AG04450 (cell line): ENCODE data around the gene ALS2CL. TPM values are rescaled to one million over a fixed set of nuclear protein-coding genes. Genes with fewer than 3 reads are reported as not detected.

ENCODE experiments used
- CTCF ChIA-PET: fragments of 300-600, 350-600 bp; formaldehyde crosslinking; extraction: SDS; loops from one replicate; lab custom pipeline; 2022; ENCODE audit warnings: antibody characterized with exemption, inconsistent platforms; lab: Charles Lee
- POLR2A ChIA-PET: fragments of 350-600 bp; formaldehyde crosslinking; extraction: SDS; loops from one replicate; lab custom pipeline; 2021; ENCODE audit warnings: antibody characterized with exemption, inconsistent platforms; lab: Yijun Ruan, JAX
- DNase-seq: peaks from one replicate; pipeline ENCODE4 v3.0.0-alpha.2; 2011; ENCODE audit warnings: low read depth, low spot score
- H3K27ac ChIP-seq: one replicate; pipeline ENCODE4 v1.5.1; 2012; ENCODE audit warnings: low read depth, low read length, control low read depth
- H3K27me3 ChIP-seq: one replicate; pipeline ENCODE4 v1.6.0; 2012; ENCODE audit warnings: low read length; ENCODE audit not compliant: control insufficient read depth, insufficient read depth
- H3K4me3 ChIP-seq: 2 replicates; pipeline ENCODE4 v1.5.1; 2011; ENCODE audit warnings: mild to moderate bottlenecking, low read depth, low read length, control low read depth
- H3K9me3 ChIP-seq: 2 replicates; pipeline ENCODE4 v1.5.1; 2012; ENCODE audit warnings: low read length; ENCODE audit not compliant: control insufficient read depth, insufficient read depth
- CTCF ChIP-seq: IDR thresholded peaks from 2 replicates; pipeline ENCODE4 v1.5.1; 2011; ENCODE audit warnings: low read depth, low read length, control low read depth, inconsistent platforms
- polyA plus RNA-seq: library from polyadenylated mRNA; depleted of rRNA; stranded (reverse); fragments of >200 nt; gene quantifications from 2 replicates; pipeline ENCODE4 v1.2.3, GENCODE V29; 2011

Gene ALS2CL
- polyA plus RNA-seq, 1 experiment: 0.89 TPM

- no peaks in the 10 kb centered on the region for H3K9me3 ChIP-seq
- peak; percentile 43 for DNase-seq
- H3K27ac ChIP-seq: no peak overlapping the region
- no peak overlapping the region for H3K4me3 ChIP-seq
- POLR2A ChIA-PET: no interaction called here
- CTCF ChIA-PET: interaction anchor here (1.0 to 1.5 kb wide), 2 partner anchors 17 to 158 kb away, joined by 4 read pairs; no protein-coding TSS in a partner anchor
- TF ChIP-seq CTCF: no peak
- peaks cover 3% of the 10 kb centered on the region for H3K27me3 ChIP-seq
These were observed 46.8 kb downstream of the ALS2CL start for GRCh38 chr3:46646700-46647099.

GRCh38 chr3:46643701-46644100 lies 49.8 kb downstream of the ALS2CL start:
- Histone ChIP-seq H3K27me3 (peaks cover 13% of the 10 kb centered on the region), H3K4me3 (no peak overlapping the region), H3K9me3 (peaks cover 3% of the 10 kb centered on the region; the same call in 1 of the 2 replicates), H3K27ac (no peak overlapping the region)
- ChIA-PET POLR2A (no interaction called here), CTCF (interaction anchor here (0.6 to 1.2 kb wide), 2 partner anchors 11 to 13 kb away, joined by 3 read pairs; no protein-coding TSS in a partner anchor)
- no peak for TF ChIP-seq CTCF
- DNase-seq: no peak

- ChIA-PET CTCF (no interaction called here), POLR2A (no interaction called here)
- peaks cover 3% of the 10 kb centered on the region; the same call in 1 of the 2 replicates for H3K9me3 ChIP-seq
- no peak overlapping the region for H3K4me3 ChIP-seq
- no peak for TF ChIP-seq CTCF
- peaks cover 13% of the 10 kb centered on the region for H3K27me3 ChIP-seq
- DNase-seq: no peak
- no peak overlapping the region for H3K27ac ChIP-seq
These were observed 50.5 kb downstream of the ALS2CL start for GRCh38 chr3:46642971-46643370.

DNA sequence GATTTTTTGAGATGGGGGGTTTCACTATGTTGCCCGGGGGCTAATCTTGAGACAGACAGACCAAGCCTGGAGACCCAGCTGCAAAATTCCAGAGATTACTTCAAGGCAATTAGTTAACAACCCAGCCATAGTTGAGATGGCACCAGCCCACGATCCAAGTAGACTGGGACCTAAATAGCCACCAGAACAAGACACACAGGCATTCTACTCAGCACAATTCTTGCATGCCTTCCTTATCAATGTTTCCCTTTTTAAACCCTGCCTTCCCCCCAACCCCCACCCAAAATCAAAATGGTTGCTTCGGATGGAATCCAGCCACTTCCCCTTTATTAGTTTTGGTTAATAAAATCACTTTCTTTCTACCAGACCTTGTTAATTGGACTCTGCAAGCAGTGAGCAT lies 52.6 kb downstream of the ALS2CL start:
- H3K9me3 ChIP-seq: peaks cover 3% of the 10 kb centered on the region; the same call in 1 of the 2 replicates
- TF ChIP-seq CTCF: no peak
- no peak overlapping the region for H3K27ac ChIP-seq
- peaks cover 14% of the 10 kb centered on the region for H3K27me3 ChIP-seq
- ChIA-PET POLR2A (no interaction called here), CTCF (interaction anchor here (1.1 kb wide), 1 partner anchor 11 kb away, joined by 4 read pairs; no protein-coding TSS in a partner anchor)
- H3K4me3 ChIP-seq: no peak overlapping the region
- no peak for DNase-seq

DNA sequence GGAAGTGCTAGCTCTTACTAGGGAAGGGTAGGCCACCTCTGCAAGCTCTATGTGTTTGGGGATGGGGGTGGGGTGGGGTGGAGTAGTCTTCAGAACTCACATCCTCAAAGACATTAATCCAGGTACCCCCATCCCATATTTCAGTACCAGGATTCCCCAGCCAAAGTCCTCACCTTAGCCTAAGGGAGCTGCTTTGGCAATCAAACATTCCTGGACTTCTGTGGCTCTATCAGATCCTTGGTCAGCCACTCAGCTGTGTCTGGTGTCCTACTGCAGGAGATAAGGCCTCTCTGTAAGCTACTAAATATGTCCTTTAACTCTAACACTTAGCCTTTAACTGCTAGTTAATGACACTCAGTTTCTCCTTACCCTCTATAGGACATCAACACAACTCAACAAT lies 54.3 kb downstream of the ALS2CL start:
- ChIA-PET CTCF (interaction anchor here (1.6 to 1.7 kb wide), 2 partner anchors 9 to 151 kb away, joined by 5 to 6 read pairs; no protein-coding TSS in a partner anchor), POLR2A (no interaction called here)
- H3K4me3 ChIP-seq: no peak overlapping the region
- TF ChIP-seq CTCF: no peak
- H3K9me3 ChIP-seq: peaks cover 3% of the 10 kb centered on the region; the same call in 1 of the 2 replicates
- H3K27ac ChIP-seq: no peak overlapping the region
- DNase-seq: no peak
- peaks cover 20% of the 10 kb centered on the region for H3K27me3 ChIP-seq
